Measurements from ENCODE around the gene STAC2.
A peak's percentile ranks its signal among the peaks of the same experiment; 100 is the strongest.
"Not testable (repeated sequence)": the region's sequence is repeated elsewhere in the genome, so short reads cannot be mapped to it uniquely, and the experiment has no call there.

STAC2 gene

GRCh38 chr17:39225308-39225958, at the start of gene STAC2:
STAC2 (minus strand) TSS chr17:39225945; CDS start chr17:39225502, 443 bp downstream.
- DNase-seq (ENCODE audit: low read depth), result no peak

- peak; percentile 89 for DNase-seq (ENCODE audit: low read depth)
Measured at GRCh38 chr17:39271546-39271945, 45.8 kb upstream of the STAC2 start.

GRCh38 chr17:39270923-39271322, 45.2 kb upstream of the STAC2 start:
- DNase-seq (ENCODE audit: low read depth), result peak; percentile 95

GRCh38 chr17:39264119-39264518, 38.4 kb upstream of the STAC2 start:
- peak; percentile 14 for DNase-seq (ENCODE audit: low read depth)

- no peak for DNase-seq (ENCODE audit: low read depth)
Measured at GRCh38 chr17:39261286-39261685, 35.5 kb upstream of the STAC2 start.

- no peak for DNase-seq (ENCODE audit: low read depth)
Measured at GRCh38 chr17:39252788-39253460, 27.2 kb upstream of the STAC2 start.

- no peak for DNase-seq (ENCODE audit: low read depth)
Measured at GRCh38 chr17:39251997-39252396, 26.3 kb upstream of the STAC2 start.

GRCh38 chr17:39250076-39250475, 24.3 kb upstream of the STAC2 start:
- not testable (repeated sequence) for DNase-seq (ENCODE audit: low read depth)

GRCh38 chr17:39246274-39246673, 20.5 kb upstream of the STAC2 start:
- no peak for DNase-seq (ENCODE audit: low read depth)

- peak; percentile 60 for DNase-seq (ENCODE audit: low read depth)
Measured at GRCh38 chr17:39244600-39245570, 19.1 kb upstream of the STAC2 start.

GRCh38 chr17:39244016-39244599, 18.4 kb upstream of the STAC2 start:
- DNase-seq (ENCODE audit: low read depth), result no peak

GRCh38 chr17:39243155-39243554, 17.4 kb upstream of the STAC2 start:
- no peak for DNase-seq (ENCODE audit: low read depth)

- DNase-seq (ENCODE audit: low read depth), result no peak
Measured at GRCh38 chr17:39240631-39241030, 14.9 kb upstream of the STAC2 start.

- DNase-seq (ENCODE audit: low read depth), result no peak
Measured at GRCh38 chr17:39239640-39240314, 14.0 kb upstream of the STAC2 start.

GRCh38 chr17:39238311-39238972, 12.7 kb upstream of the STAC2 start:
- peak; percentile 49 for DNase-seq (ENCODE audit: low read depth)

GRCh38 chr17:39237586-39237985, 11.8 kb upstream of the STAC2 start:
- DNase-seq (ENCODE audit: low read depth), result no peak

GRCh38 chr17:39236981-39237441, 11.3 kb upstream of the STAC2 start:
- no peak for DNase-seq (ENCODE audit: low read depth)

GRCh38 chr17:39236450-39236927, 10.7 kb upstream of the STAC2 start:
- no peak for DNase-seq (ENCODE audit: low read depth)

- DNase-seq (ENCODE audit: low read depth), result peak; percentile 39
Measured at GRCh38 chr17:39235555-39236449, 10.1 kb upstream of the STAC2 start.
